PFSK-1 (cell line): Measurements from ENCODE around the gene GNAO1.

ENCODE experiments used
- FOXP2 ChIP-seq: optimal IDR thresholded peaks from 2 replicates; pipeline ENCODE3; 2011; ENCODE audit warnings: borderline replicate concordance, control low read depth, inconsistent platforms; ENCODE audit not compliant: insufficient read depth; ENCODE audit errors: extremely low read length, extremely low read depth
- POLR2AphosphoS5 ChIP-seq: IDR thresholded peaks from 2 replicates; pipeline ENCODE4 v1.6.1; 2012; ENCODE audit warnings: low read depth, mild to moderate bottlenecking, control low read depth, low read length, moderate library complexity
- REST ChIP-seq, 2 experiments: IDR thresholded peaks; 2 replicates each; pipeline versions ENCODE4 v1.6.1 to v1.8.0; 2011 to 2012; ENCODE audit warnings: low read depth in 2 of 2, low read length in 2 of 2, control low read depth in 1 of 2, inconsistent platforms in 1 of 2, mild to moderate bottlenecking in 1 of 2, moderate library complexity in 1 of 2; ENCODE audit not compliant: insufficient read depth in 1 of 2
- SIN3A ChIP-seq: IDR thresholded peaks from 2 replicates; pipeline ENCODE4 v1.6.1; 2012; ENCODE audit warnings: mild to moderate bottlenecking, low read length, moderate library complexity, borderline replicate concordance; ENCODE audit not compliant: insufficient read depth
- TAF1 ChIP-seq: IDR thresholded peaks from 2 replicates; pipeline ENCODE4 v1.6.1; 2012; ENCODE audit warnings: low read length, control low read depth, borderline replicate concordance; ENCODE audit not compliant: insufficient read depth

GNAO1 gene

GRCh38 chr16:56238188-56238587 is 46.9 kb downstream of the GNAO1 start:
- no peak for TF ChIP-seq POLR2AphosphoS5
- no peak for TF ChIP-seq FOXP2
- TF ChIP-seq REST (IDR thresholded peaks at IDR 0.05; ENCODE audit: insufficient read depth in 1 of 2, low read depth in 2 of 2, low read length in 2 of 2), result no peak
- TF ChIP-seq TAF1, result no peak
- no peak for TF ChIP-seq SIN3A

GRCh38 chr16:56241596-56241995 is 50.3 kb downstream of the GNAO1 start:
- TF ChIP-seq TAF1 (no peak), POLR2AphosphoS5 (no peak), REST (IDR thresholded peaks at IDR 0.05; ENCODE audit: insufficient read depth in 1 of 2, low read depth in 2 of 2, low read length in 2 of 2) (no peak), FOXP2 (no peak), SIN3A (no peak)

- TF ChIP-seq POLR2AphosphoS5 (no peak), REST (IDR thresholded peaks at IDR 0.05; ENCODE audit: insufficient read depth in 1 of 2, low read depth in 2 of 2, low read length in 2 of 2) (no peak), SIN3A (no peak), TAF1 (no peak), FOXP2 (no peak)
Observed at GRCh38 chr16:56242740-56243139, 51.5 kb downstream of the GNAO1 start.

- TF ChIP-seq FOXP2, result no peak
- TF ChIP-seq TAF1, result no peak
- TF ChIP-seq POLR2AphosphoS5, result no peak
- no peak for TF ChIP-seq REST (IDR thresholded peaks at IDR 0.05; ENCODE audit: insufficient read depth in 1 of 2, low read depth in 2 of 2, low read length in 2 of 2)
- TF ChIP-seq SIN3A, result no peak
Observed at GRCh38 chr16:56244612-56245011, 53.3 kb downstream of the GNAO1 start.

- TF ChIP-seq TAF1, result no peak
- no peak for TF ChIP-seq SIN3A
- no peak for TF ChIP-seq POLR2AphosphoS5
Observed at GRCh38 chr16:56245197-56245596, 53.9 kb downstream of the GNAO1 start.
